Lung (tissue), 12 donors: ENCODE data around the gene BABAM2. TPM values are rescaled to one million over a fixed set of nuclear protein-coding genes. Genes with fewer than 3 reads are reported as not detected.

Experiments used
- ATAC-seq: fragments of 200-7000 bp; cut with Tn5 transposase; one replicate; pipeline ENCODE4 v1.9.1; 2020; ENCODE audit warnings: moderate number of reproducible peaks; ENCODE audit not compliant: insufficient read depth, low FRiP score
- DNase-seq, 3 donors: peaks; one replicate each; pipeline ENCODE4 v3.0.0-alpha.2; 2013 to 2017
- H3K27ac ChIP-seq, 2 donors: one replicate each; pipeline ENCODE4 v1.5.1; 2013; ENCODE audit warnings: mild to moderate bottlenecking in 2 of 2, moderate library complexity in 2 of 2, control low read depth in 1 of 2, inconsistent platforms in 1 of 2, low read depth in 1 of 2, low read length in 1 of 2
- H3K27me3 ChIP-seq, 3 donors: one replicate each; pipeline ENCODE4 v1.5.1; 2013; ENCODE audit warnings: low read length in 2 of 3; ENCODE audit not compliant: control insufficient read depth in 3 of 3, insufficient read depth in 3 of 3
- H3K36me3 ChIP-seq, 4 donors: one replicate each; pipeline ENCODE4 v1.5.1; 2013; ENCODE audit warnings: low read length in 4 of 4, mild to moderate bottlenecking in 1 of 4, moderate library complexity in 1 of 4; ENCODE audit not compliant: control insufficient read depth in 4 of 4, insufficient read depth in 4 of 4
- H3K4me1 ChIP-seq, 5 donors: one replicate each; pipeline ENCODE4 v1.5.1; 2013; ENCODE audit warnings: low read length in 5 of 5, mild to moderate bottlenecking in 2 of 5, moderate library complexity in 1 of 5; ENCODE audit not compliant: control insufficient read depth in 5 of 5, insufficient read depth in 5 of 5
- H3K4me3 ChIP-seq: one replicate; pipeline ENCODE4 v1.5.1; 2013; ENCODE audit warnings: mild to moderate bottlenecking, control low read depth, moderate library complexity
- H3K9ac ChIP-seq, 2 donors: one replicate each; pipeline ENCODE4 v1.5.1; 2013; ENCODE audit warnings: low read length in 2 of 2, control low read depth in 1 of 2; ENCODE audit not compliant: insufficient read depth in 1 of 2
- H3K9me3 ChIP-seq, 4 donors: one replicate each; pipeline ENCODE4 v1.5.1; 2013; ENCODE audit warnings: low read length in 3 of 4, mild to moderate bottlenecking in 1 of 4, moderate library complexity in 1 of 4; ENCODE audit not compliant: control insufficient read depth in 4 of 4, insufficient read depth in 3 of 4
- CTCF ChIP-seq: IDR thresholded peaks from 2 replicates; pipeline ENCODE4 v1.5.1; 2012; ENCODE audit warnings: mild to moderate bottlenecking; ENCODE audit errors: control extremely low read depth, extremely low read depth
- WGBS, 2 donors: extraction: QIAGEN DNeasy Blood & Tissue Kit; methylation state at CpG; one replicate each; pipeline ENCODE4 v1.1.7; 2013; 5-methylcytosine and 5-hydroxymethylcytosine counted together
- polyA plus RNA-seq, 2 donors: library from polyadenylated mRNA; stranded (reverse); fragments of 200-250 nt; gene quantifications; one replicate each; pipeline ENCODE4 v1.2.1, GENCODE V29; 2013
- total RNA-seq, 2 donors: library from RNA; depleted of rRNA in 1 of 2; stranded (reverse); fragments of >200 nt in 1 of 2; gene quantifications; one replicate each; pipeline ENCODE4 v1.2.1, GENCODE V29; 2014 to 2021
- donor health status: control.
- donor health status: control.
- donor health status: Bipolar disorder and iron deficiency.
- donor health status: healthy.
- donor health status: DM: yes; HTN: yes; CAD: no.

The BABAM2 gene
- total and polyA plus RNA-seq, 4 donors, result 19.0 to 43.3 (median 33.7) TPM

GRCh38 chr2:28160986-28161425 is 270.5 kb downstream of the BABAM2 start:
- peaks cover 0 to 27% (median 13%) of the 10 kb centered on the region in 5 donors for H3K4me1 ChIP-seq
- WGBS, 2 donors, result 57 to 58% methylated on average over 3 of the region's 3 CpGs
- no peak overlapping the region for H3K4me3 ChIP-seq
- DNase-seq, result peak in 1 of 3 donors; percentile 29
- no peak for ATAC-seq
- no peak for TF ChIP-seq CTCF
- no peaks in the 10 kb centered on the region for H3K9me3 ChIP-seq
- no peak overlapping the region for H3K9ac ChIP-seq
- H3K36me3 ChIP-seq, result peaks cover 0 to 1% (median 0%) of the 10 kb centered on the region in 4 donors
- no peaks in the 10 kb centered on the region for H3K27me3 ChIP-seq
- no peak overlapping the region for H3K27ac ChIP-seq

GRCh38 chr2:28161466-28161865 is 270.9 kb downstream of the BABAM2 start:
- peaks cover 0 to 28% (median 14%) of the 10 kb centered on the region in 5 donors for H3K4me1 ChIP-seq
- no peak for TF ChIP-seq CTCF

GRCh38 chr2:28162564-28162963 is 272.0 kb downstream of the BABAM2 start:
- no peak for DNase-seq
- no peak for TF ChIP-seq CTCF
- Histone ChIP-seq H3K9ac (no peak overlapping the region), H3K27ac (no peak overlapping the region), H3K4me3 (no peak overlapping the region), H3K4me1 (peaks cover 0 to 28% (median 15%) of the 10 kb centered on the region in 5 donors), H3K36me3 (peaks cover 0 to 1% (median 0%) of the 10 kb centered on the region in 4 donors), H3K27me3 (no peaks in the 10 kb centered on the region), H3K9me3 (no peaks in the 10 kb centered on the region)
- WGBS, 2 donors, result 94 to 96% methylated on average over 3 of the region's 3 CpGs
- no peak for ATAC-seq

More at GRCh38 chr2:28161466-28161865, 270.9 kb downstream of the BABAM2 start:
- no peak for DNase-seq
- no peak overlapping the region for H3K9ac ChIP-seq
- H3K27me3 ChIP-seq, result no peaks in the 10 kb centered on the region
- no peak overlapping the region for H3K4me3 ChIP-seq
- ATAC-seq, result no peak
- WGBS, 2 donors, result 84 to 86% methylated on average over 2 of the region's 2 CpGs
- no peaks in the 10 kb centered on the region for H3K9me3 ChIP-seq
- no peak overlapping the region for H3K27ac ChIP-seq
- H3K36me3 ChIP-seq, result peaks cover 0 to 1% (median 0%) of the 10 kb centered on the region in 4 donors

GRCh38 chr2:28163028-28163427 is 272.5 kb downstream of the BABAM2 start:
- H3K9me3 ChIP-seq, result no peaks in the 10 kb centered on the region
- no peaks in the 10 kb centered on the region for H3K27me3 ChIP-seq
- H3K9ac ChIP-seq, result no peak overlapping the region
- H3K27ac ChIP-seq, result peak overlapping the region in 1 of 2 donors; percentile 17
- no peak for ATAC-seq
- DNase-seq, result no peak
- H3K36me3 ChIP-seq, result peaks cover 0 to 1% (median 0%) of the 10 kb centered on the region in 4 donors
- no peak overlapping the region for H3K4me3 ChIP-seq
- H3K4me1 ChIP-seq, result peaks cover 0 to 28% (median 15%) of the 10 kb centered on the region in 5 donors
- 86 to 91% methylated on average over 4 of the region's 4 CpGs for WGBS, 2 donors
- no peak for TF ChIP-seq CTCF
